Measurements from ENCODE around the gene CTSW.

The CTSW gene

GRCh38 chr11:65861533-65862183, 18.0 kb upstream of the CTSW start:
- ChIA-PET POLR2A (interaction anchor here (1.2 to 6.5 kb wide), 7 partner anchors 8 to 142 kb away, joined by 3 to 121 read pairs (median 21); partner anchors contain the start of genes CCDC85B, FIBP and RNASEH2C), CTCF (interaction anchor here (0.6 to 6.3 kb wide), 7 partner anchors 9 to 194 kb away, joined by 3 to 118 read pairs (median 4); partner anchors contain the start of genes CCDC85B, FIBP and KAT5)
- Histone ChIP-seq H3K27ac (ENCODE audit: extremely low read depth, low read depth, low read length) (peak overlapping the region; percentile 92), H3K4me3 (ENCODE audit: low read depth, low read length) (peak overlapping the region; percentile 94), H3K36me3 (ENCODE audit: control insufficient read depth in 2 of 2, insufficient read depth in 1 of 2, low read length in 2 of 2) (peaks cover 0 to 53% of the 10 kb centered on the region in 2 experiments; a peak in 1 of 3 replicates), H3K4me1 (ENCODE audit: control insufficient read depth, insufficient read depth, low read length) (peaks cover 4% of the 10 kb centered on the region; the same call in 1 of the 2 replicates), H3K9me3 (ENCODE audit: control insufficient read depth, insufficient read depth, low read depth, low read length) (no peaks in the 10 kb centered on the region)
- TF ChIP-seq ZBTB7A (tag by site-specific recombination; IDR thresholded peaks at IDR 0.05; ENCODE audit: low read depth), result no peak
- TF ChIP-seq SP2 (tag by site-specific recombination; IDR thresholded peaks at IDR 0.05), result 0 out of 2 replicates have a peak, but pooled peaks have one; percentile 12

DNA sequence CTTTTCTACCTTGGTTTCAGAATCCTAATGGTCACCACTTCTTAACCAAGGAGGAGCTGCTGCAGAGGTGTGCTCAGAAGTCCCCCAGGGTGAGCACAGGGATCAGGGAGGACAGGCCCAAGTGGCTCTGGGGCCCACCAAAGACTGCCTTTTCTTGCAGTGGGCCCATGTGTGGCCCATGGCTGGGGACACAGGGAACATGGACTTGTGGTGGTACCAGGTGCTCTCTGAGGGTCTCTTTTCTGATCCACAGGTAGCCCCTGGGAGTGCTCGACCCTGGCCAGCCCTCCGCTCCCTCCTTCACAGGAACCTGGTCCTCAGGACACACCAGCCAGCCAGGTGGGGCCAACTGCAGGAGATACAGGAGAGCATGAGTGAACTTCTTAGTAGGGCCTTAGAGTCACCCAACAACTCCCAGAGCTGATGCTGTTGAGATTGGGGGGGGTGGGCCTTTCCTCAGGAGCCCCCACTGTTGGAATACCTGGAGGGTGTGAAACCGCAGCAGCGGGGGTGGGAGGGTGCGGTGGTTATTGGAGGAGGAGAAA, 17.4 kb upstream of the CTSW start:
- ChIA-PET POLR2A (interaction anchor here (1.1 to 6.5 kb wide), 2 partner anchors 7 to 150 kb away, joined by 3 to 111 read pairs; partner anchors contain the start of gene KAT5), CTCF (interaction anchor here (1.1 to 6.3 kb wide), 3 partner anchors 25 to 150 kb away, joined by 4 to 118 read pairs (median 16); partner anchors contain the start of genes CCDC85B, FIBP and KAT5)
- TF ChIP-seq ZBTB49 (tag by site-specific recombination; IDR thresholded peaks at IDR 0.05; ENCODE audit: low read depth) (no peak), MZF1 (tag by site-specific recombination; IDR thresholded peaks at IDR 0.05; ENCODE audit: borderline replicate concordance) (no peak), ZNF610 (tag by site-specific recombination; IDR thresholded peaks at IDR 0.05; ENCODE audit: borderline replicate concordance) (no peak), ZNF510 (tag by site-specific recombination; IDR thresholded peaks at IDR 0.05; ENCODE audit: insufficient replicate concordance) (no peak), SP2 (tag by site-specific recombination; IDR thresholded peaks at IDR 0.05) (no peak), ZNF791 (tag by site-specific recombination; IDR thresholded peaks at IDR 0.05) (no peak), ZNF184 (tag by site-specific recombination; IDR thresholded peaks at IDR 0.05) (no peak), GFI1B (tag by site-specific recombination; IDR thresholded peaks at IDR 0.05) (no peak), ZNF580 (tag by site-specific recombination; IDR thresholded peaks at IDR 0.05) (no peak), ZNF354C (tag by site-specific recombination; IDR thresholded peaks at IDR 0.05; ENCODE audit: borderline replicate concordance, low read depth) (no peak), ZNF701 (tag by site-specific recombination; IDR thresholded peaks at IDR 0.05) (no peak), ZNF654 (tag by site-specific recombination; IDR thresholded peaks at IDR 0.05; ENCODE audit: low read depth) (no peak), ZNF660 (tag by site-specific recombination; IDR thresholded peaks at IDR 0.05) (no peak), ZBTB8A (tag by site-specific recombination; IDR thresholded peaks at IDR 0.05) (no peak)
- TF ChIP-seq, protein P1, sequence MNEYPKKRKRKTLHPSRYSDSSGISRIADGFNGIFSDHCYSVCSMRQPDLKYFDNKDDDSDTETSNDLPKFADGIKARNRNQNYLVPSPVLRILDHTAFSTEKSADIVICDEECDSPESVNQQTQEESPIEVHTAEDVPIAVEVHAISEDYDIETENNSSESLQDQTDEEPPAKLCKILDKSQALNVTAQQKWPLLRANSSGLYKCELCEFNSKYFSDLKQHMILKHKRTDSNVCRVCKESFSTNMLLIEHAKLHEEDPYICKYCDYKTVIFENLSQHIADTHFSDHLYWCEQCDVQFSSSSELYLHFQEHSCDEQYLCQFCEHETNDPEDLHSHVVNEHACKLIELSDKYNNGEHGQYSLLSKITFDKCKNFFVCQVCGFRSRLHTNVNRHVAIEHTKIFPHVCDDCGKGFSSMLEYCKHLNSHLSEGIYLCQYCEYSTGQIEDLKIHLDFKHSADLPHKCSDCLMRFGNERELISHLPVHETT (tag by site-specific recombination; IDR thresholded peaks at IDR 0.05), result no peak
- Histone ChIP-seq H3K36me3 (ENCODE audit: control insufficient read depth in 2 of 2, insufficient read depth in 1 of 2, low read length in 2 of 2) (peaks cover 0 to 57% of the 10 kb centered on the region in 2 experiments; a peak in 1 of 3 replicates), H3K9me3 (ENCODE audit: control insufficient read depth, insufficient read depth, low read depth, low read length) (no peaks in the 10 kb centered on the region), H3K27ac (ENCODE audit: extremely low read depth, low read depth, low read length) (no peak overlapping the region), H3K4me1 (ENCODE audit: control insufficient read depth, insufficient read depth, low read length) (peaks cover 4% of the 10 kb centered on the region; the same call in 1 of the 2 replicates), H3K4me3 (ENCODE audit: low read depth, low read length) (no peak overlapping the region)

Measured in HEK293 (cell line).